AG10803 (cell line): Measurements from ENCODE around the gene CCAR1.
"Not testable (repeated sequence)": the region's sequence is repeated elsewhere in the genome, so short reads cannot be mapped to it uniquely, and the experiment has no call there.

Experiments
- DNase-seq: peaks from one replicate; pipeline ENCODE4 v3.0.0; 2010; ENCODE audit warnings: low read depth
- H3K4me3 ChIP-seq: 2 replicates; pipeline ENCODE4 v1.5.1; 2011; ENCODE audit warnings: mild to moderate bottlenecking, low read length, control low read depth
- CTCF ChIP-seq: conservative IDR thresholded peaks from 2 replicates; pipeline ENCODE4 v1.5.1; 2011; ENCODE audit warnings: mild to moderate bottlenecking, low read length, control low read depth, inconsistent platforms

Gene CCAR1

DNA sequence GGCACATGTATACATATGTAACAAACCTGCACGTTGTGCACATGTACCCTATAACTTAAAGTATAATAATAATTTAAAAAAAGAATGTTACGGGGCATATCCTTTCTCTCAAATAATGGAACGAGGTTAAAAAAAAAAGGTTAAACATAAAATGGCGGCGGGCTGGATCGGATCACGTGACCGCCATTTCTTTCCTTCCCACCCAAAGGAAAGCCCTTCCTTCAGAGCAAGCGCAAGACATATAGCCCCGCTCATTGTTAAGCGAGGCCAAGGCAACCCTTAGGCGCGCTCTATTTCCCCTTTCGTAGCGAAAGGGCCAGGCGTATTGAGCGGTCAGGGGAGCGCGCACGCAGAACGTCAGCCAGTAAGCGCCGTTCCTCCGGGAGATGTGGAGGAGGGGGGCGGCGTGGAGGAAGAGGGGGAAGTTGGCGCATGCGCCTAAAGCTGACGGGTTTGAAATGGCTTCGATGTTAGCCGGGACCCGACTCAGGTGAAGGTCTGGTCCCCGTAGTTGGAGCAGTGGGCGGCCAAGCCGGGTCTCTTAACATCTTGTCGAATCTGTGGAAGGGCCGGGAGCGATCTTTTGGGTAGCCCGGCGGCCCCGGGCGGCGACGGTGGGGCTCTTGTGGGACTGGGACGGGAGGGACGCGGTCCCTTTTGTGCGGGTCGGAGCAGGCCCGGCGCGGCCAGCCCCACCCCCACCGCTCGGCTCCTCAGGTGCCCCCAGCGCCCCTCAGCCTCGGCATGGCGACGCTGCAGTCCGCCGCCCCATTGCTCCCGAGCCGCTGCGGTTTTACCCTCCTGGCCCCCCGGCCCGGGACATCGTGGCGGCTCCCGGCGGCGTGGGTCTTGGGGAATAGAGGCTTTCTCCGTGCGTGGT, at the start of gene CCAR1:
Gene CCAR1, plus strand, starts transcription at position 447 of the 880 bp plus-strand sequence. CDS start 1,266 bp downstream, outside the sequence.
- peak; percentile 99 for DNase-seq
- no peak for TF ChIP-seq CTCF
- peak within 1 kb of the TSS; percentile 83 for H3K4me3 ChIP-seq

DNA sequence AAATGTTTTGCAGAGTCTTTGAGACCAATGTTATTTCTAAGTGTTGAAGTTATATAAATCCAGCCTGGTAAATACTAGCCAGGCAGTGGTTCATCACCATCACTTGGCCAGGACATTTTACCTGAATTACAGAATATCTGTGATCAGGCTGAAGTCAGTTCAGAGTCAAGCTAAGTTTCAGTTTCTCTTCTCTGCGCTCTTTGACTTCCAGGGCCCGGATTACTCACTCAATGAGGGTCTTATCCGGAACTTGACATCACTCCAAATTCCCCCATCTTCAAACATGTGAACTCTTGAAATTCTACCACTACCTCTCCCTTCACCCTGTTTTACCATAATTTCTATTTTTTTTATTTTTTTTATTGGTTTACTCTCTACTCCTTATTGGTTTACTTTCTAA, 36.6 kb upstream of the CCAR1 start:
- H3K4me3 ChIP-seq: no peak overlapping the region
- no peak for TF ChIP-seq CTCF
- no peak for DNase-seq

DNA sequence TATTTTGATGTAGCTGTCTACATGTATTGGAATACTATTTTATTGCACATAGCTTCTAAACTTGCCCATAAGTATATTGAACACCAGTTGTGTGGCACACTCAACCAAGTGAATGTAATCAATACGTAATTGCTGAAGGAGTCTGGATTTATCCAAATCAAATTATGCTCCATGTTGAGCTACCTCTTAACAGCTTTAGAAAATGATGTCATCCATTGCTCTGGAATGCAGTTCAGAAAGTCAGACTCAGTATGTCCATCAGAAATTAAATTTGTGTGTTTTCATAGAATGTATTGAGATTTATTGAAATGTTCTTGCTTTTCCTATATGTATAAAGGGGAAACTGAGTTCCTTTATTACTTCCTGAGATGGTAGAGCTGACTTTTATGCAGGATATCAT, 25.0 kb upstream of the CCAR1 start:
- no peak for DNase-seq
- H3K4me3 ChIP-seq: no peak overlapping the region
- TF ChIP-seq CTCF: no peak

GRCh38 chr10:68697106-68697505, 23.9 kb upstream of the CCAR1 start:
- H3K4me3 ChIP-seq: no peak overlapping the region
- no peak for DNase-seq
- TF ChIP-seq CTCF: no peak

DNA sequence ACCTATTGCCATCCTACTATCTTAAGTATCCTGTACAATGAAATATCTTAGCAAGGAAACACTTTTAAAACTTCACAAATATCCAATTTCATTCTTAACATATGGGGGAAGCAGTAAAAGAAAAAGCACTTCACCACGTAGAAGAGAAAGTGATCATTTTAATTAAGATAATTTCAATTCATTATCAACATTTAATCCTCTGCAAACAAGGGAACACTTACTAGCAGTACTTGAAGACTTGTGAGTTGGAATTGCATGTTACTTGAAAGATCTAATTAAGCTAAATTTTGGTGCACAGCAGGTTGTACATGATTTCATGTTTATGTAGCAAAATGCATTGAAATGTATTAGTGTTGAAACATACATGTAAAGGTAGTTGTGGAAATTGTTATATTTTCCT, 20.8 kb upstream of the CCAR1 start:
- DNase-seq: no peak
- no peak for TF ChIP-seq CTCF
- H3K4me3 ChIP-seq: no peak overlapping the region

DNA sequence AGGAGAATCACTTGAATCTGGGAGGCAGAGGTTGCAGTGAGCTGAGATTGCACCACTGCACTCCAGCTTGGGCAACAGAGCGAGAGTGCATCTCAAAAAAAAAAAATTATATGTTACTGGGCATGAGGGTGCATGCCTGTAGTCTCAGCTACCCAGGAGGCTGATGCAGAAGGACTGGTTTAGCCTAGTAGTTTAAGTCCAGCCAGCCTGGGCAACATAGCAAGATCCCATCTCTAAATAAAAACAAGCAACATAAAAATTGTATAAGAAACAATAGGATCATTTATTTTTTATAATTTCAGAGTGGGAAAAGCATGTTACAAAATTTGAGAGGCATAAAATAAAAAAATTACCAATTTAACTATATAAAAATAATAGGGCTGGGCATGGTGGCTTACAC, 15.5 kb upstream of the CCAR1 start:
- DNase-seq: no peak
- no peak for TF ChIP-seq CTCF

GRCh38 chr10:68708987-68709386, 12.1 kb upstream of the CCAR1 start:
- not testable (repeated sequence) for H3K4me3 ChIP-seq, DNase-seq

More for the DNA sequence above, 15.5 kb upstream of the CCAR1 start:
- no peak overlapping the region for H3K4me3 ChIP-seq

GRCh38 chr10:68713065-68713464, 8.0 kb upstream of the CCAR1 start:
- not testable (repeated sequence) for H3K4me3 ChIP-seq, DNase-seq
